Left ventricle myocardium inferior (tissue), 1 donor: ENCODE measurements around the gene USP7. TPM values are rescaled to one million over a fixed set of nuclear protein-coding genes. Genes with fewer than 3 reads are reported as not detected.

ENCODE experiments used
- DNase-seq: peaks from one replicate; pipeline ENCODE4 v3.0.0-alpha.2; 2020
- H3K27ac ChIP-seq: fragments of 200-600 bp; replicated peaks from 2 replicates; pipeline ENCODE4 v1.8.0; 2021
- H3K27me3 ChIP-seq: fragments of 200-600 bp; 2 replicates; pipeline ENCODE4 v1.8.0; 2021; ENCODE audit warnings: low read depth
- H3K36me3 ChIP-seq: fragments of 200-600 bp; 2 replicates; pipeline ENCODE4 v1.8.0; 2021
- H3K4me1 ChIP-seq: fragments of 200-600 bp; 2 replicates; pipeline ENCODE4 v1.8.0; 2021
- H3K4me3 ChIP-seq: fragments of 200-600 bp; 2 replicates; pipeline ENCODE4 v1.8.0; 2021; ENCODE audit warnings: mild to moderate bottlenecking, moderate library complexity
- H3K9me3 ChIP-seq: fragments of 200-600 bp; replicated peaks from 2 replicates; pipeline ENCODE4 v1.8.0; 2021
- CTCF ChIP-seq: fragments of 200-600 bp; IDR thresholded peaks from 2 replicates; pipeline ENCODE4 v1.8.0; 2021; ENCODE audit warnings: antibody characterized with exemption, mild to moderate bottlenecking, borderline replicate concordance
- intact Hi-C: fragments of 100-400 bp; cut with micrococcal nuclease; formaldehyde crosslinking; loops from one replicate; pipeline ENCODE4 v1.11.0; 2022
- total RNA-seq: library from RNA; stranded (reverse); fragmentation: NEBNext Ultra II Directional; extraction: Animal tissue kit (Norgen Biotek cat#: 25700); gene quantifications from one replicate; pipeline ENCODE4 v1.2.1, GENCODE V29; 2021
- donor health status: DM: no; HTN: yes; CAD: no; lungs with severe emphysema.

Gene USP7
- total RNA-seq, 1 donor from 2014 or later = 54.7 TPM

GRCh38 chr16:8966817-8967131 lies 3.1 kb upstream of the USP7 start:
- Histone ChIP-seq H3K27ac (no peak overlapping the region), H3K4me1 (peaks cover 18% of the 10 kb centered on the region), H3K9me3 (no peaks in the 10 kb centered on the region), H3K27me3 (no peaks in the 10 kb centered on the region), H3K4me3 (no peak overlapping the region), H3K36me3 (no peaks in the 10 kb centered on the region)
- intact Hi-C loops = loop anchor here (10.0 kb wide), 1 partner anchor 62 kb away; no protein-coding TSS in a partner anchor
- TF ChIP-seq CTCF = no peak
- DNase-seq = no peak

- Histone ChIP-seq H3K27me3 (no peaks in the 10 kb centered on the region), H3K27ac (peak overlapping the region; percentile 88), H3K4me1 (peaks cover 41% of the 10 kb centered on the region), H3K36me3 (no peaks in the 10 kb centered on the region), H3K9me3 (no peaks in the 10 kb centered on the region), H3K4me3 (peak overlapping the region; percentile 80)
- intact Hi-C loops = loop anchor here (10.0 kb wide), 1 partner anchor 60 kb away; no protein-coding TSS in a partner anchor
- no peak for DNase-seq
- no peak for TF ChIP-seq CTCF
These were observed 756 bp upstream of the USP7 start for GRCh38 chr16:8964462-8964861.

- H3K27ac ChIP-seq = peak overlapping the region; percentile 88
- peaks cover 54% of the 10 kb centered on the region for H3K4me1 ChIP-seq
- no peak for TF ChIP-seq CTCF
- H3K9me3 ChIP-seq = no peaks in the 10 kb centered on the region
- H3K27me3 ChIP-seq = no peaks in the 10 kb centered on the region
- no peaks in the 10 kb centered on the region for H3K36me3 ChIP-seq
- no peak for DNase-seq
- intact Hi-C loops = loop anchor here (10.0 kb wide), 1 partner anchor 58 kb away; no protein-coding TSS in a partner anchor
- peak overlapping the region; percentile 85 for H3K4me3 ChIP-seq
These were observed 491 bp downstream of the USP7 start for GRCh38 chr16:8963010-8963820.

GRCh38 chr16:8962393-8963009 lies 1.2 kb downstream of the USP7 start:
- intact Hi-C loops = loop anchor here (10.0 kb wide), 1 partner anchor 58 kb away; no protein-coding TSS in a partner anchor

More at GRCh38 chr16:8962393-8963009, 1.2 kb downstream of the USP7 start:
- Histone ChIP-seq H3K4me1 (peaks cover 61% of the 10 kb centered on the region), H3K9me3 (no peaks in the 10 kb centered on the region), H3K27ac (peak overlapping the region; percentile 65), H3K4me3 (peak overlapping the region; percentile 85), H3K36me3 (no peaks in the 10 kb centered on the region), H3K27me3 (no peaks in the 10 kb centered on the region)
- no peak for DNase-seq
- no peak for TF ChIP-seq CTCF
